Prostate gland (tissue), 2 donors: ENCODE results near the gene SLC38A3. TPM values are rescaled to one million over a fixed set of nuclear protein-coding genes. Genes with fewer than 3 reads are reported as not detected.

ENCODE experiments used
- DNase-seq: peaks from one replicate; pipeline ENCODE4 v3.0.0-alpha.2; 2019; ENCODE audit warnings: low spot score
- H3K27ac ChIP-seq, 2 donors: fragments of 200-600 bp; sonication (generic); 2 replicates each; pipeline ENCODE4 v1.5.1; 2017 to 2019
- H3K27me3 ChIP-seq: fragments of 200-600 bp; sonication (generic); replicated peaks from 2 replicates; pipeline ENCODE4 v1.5.1; 2019; ENCODE audit not compliant: insufficient read depth
- H3K36me3 ChIP-seq, 2 donors: fragments of 200-600 bp; sonication (generic); 1 replicate in 1 of 2; 2 replicates in 1 of 2; pipeline versions ENCODE4 v1.5.1 to v1.8.1; 2017 to 2019
- H3K4me1 ChIP-seq: fragments of 200-600 bp; sonication (generic); replicated peaks from 2 replicates; pipeline ENCODE4 v1.5.1; 2019
- H3K4me3 ChIP-seq, 2 donors: fragments of 200-600 bp; sonication (generic); 2 replicates each; pipeline ENCODE4 v1.5.1; 2017 to 2019
- H3K9me3 ChIP-seq: fragments of 200-600 bp; sonication (generic); 2 replicates; pipeline ENCODE4 v1.5.1; 2017
- CTCF ChIP-seq, 4 experiments: fragments of 200-600 bp in 2 of 4; fragments of 450-650 bp in 2 of 4; sonication (generic) in 2 of 4; IDR thresholded peaks; 1 replicate in 3 of 4; 2 replicates in 1 of 4; pipeline ENCODE4 v1.5.1; 2016 to 2019; ENCODE audit warnings: antibody characterized with exemption in 4 of 4, mild to moderate bottlenecking in 2 of 4, moderate library complexity in 2 of 4
- POLR2A ChIP-seq: fragments of 450-650 bp; IDR thresholded peaks from one replicate; pipeline ENCODE4 v1.6.1; 2016; ENCODE audit warnings: antibody characterized with exemption, mild to moderate bottlenecking
- POLR2AphosphoS5 ChIP-seq: sonication (generic); formaldehyde crosslinking; IDR thresholded peaks from one replicate; pipeline ENCODE4 v1.6.1; 2017; ENCODE audit warnings: antibody characterized with exemption
- WGBS: methylation state at CpG from one replicate; pipeline ENCODE4 v1.1.5; 2018; 5-methylcytosine and 5-hydroxymethylcytosine counted together
- intact Hi-C: fragments of 100-400 bp; cut with DNase I; formaldehyde crosslinking; loops from one replicate; pipeline ENCODE4 v1.14.2; 2022
- total RNA-seq, 2 donors: library from RNA; depleted of rRNA; stranded (reverse); fragments of >200 nt; gene quantifications; one replicate each; pipeline ENCODE4 v1.1.0, GENCODE V29; 2016

Gene SLC38A3
- total RNA-seq = 1 to 10 TPM in 1 of 2 donors, under 1 TPM in 1; 0.41 to 4.0 TPM

DNA sequence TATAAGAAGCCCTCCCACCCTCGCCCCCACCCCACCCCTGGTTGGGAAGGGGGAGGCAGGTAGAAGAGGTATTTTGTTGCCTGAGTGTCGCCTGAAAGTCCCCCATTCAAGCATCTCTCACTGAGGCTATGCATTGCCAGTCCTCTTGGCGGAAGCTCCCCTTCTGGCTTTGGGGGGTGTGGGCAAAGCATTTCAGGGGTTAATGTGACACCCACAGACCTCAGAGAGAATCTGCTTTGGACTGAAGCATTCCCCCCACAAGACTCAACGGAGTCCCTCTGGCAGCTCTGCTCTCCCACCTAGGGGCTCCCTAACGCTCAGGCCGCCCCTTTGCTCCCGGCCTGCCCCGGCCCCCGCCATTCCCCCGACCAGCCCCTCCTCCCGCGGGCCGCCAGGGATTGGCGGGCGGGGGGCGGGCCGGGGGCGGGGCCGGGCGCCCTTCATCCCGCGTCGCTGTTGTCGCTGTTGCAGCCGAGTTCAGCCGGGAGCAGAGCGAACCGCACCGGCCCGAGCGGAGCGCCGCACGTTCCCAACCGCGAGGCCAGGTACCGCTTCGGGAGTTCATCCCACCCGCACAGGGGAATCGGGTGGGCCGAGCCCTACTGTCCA is at the start of gene SLC38A3:
SLC38A3 (plus strand) TSS at position 468 of the 609 bp plus-strand sequence. CDS start 8,929 bp downstream, outside the sequence.
- DNase-seq = no peak
- H3K4me1 ChIP-seq = no peaks in the 10 kb centered on the region
- H3K9me3 ChIP-seq = no peaks in the 10 kb centered on the region
- intact Hi-C loops = no loop called here
- TF ChIP-seq POLR2A (no peak), CTCF (IDR thresholded peaks at IDR 0.05) (no peak), POLR2AphosphoS5 (no peak)
- no peaks in the 10 kb centered on the region for H3K36me3 ChIP-seq
- WGBS = 7% methylated on average over 23 of the region's 41 CpGs
- peak within 1 kb of the TSS; percentile 10 to 20 for H3K4me3 ChIP-seq
- no peak within 1 kb of the TSS for H3K27ac ChIP-seq
- H3K27me3 ChIP-seq = no peaks in the 10 kb centered on the region

GRCh38 chr3:50155491-50155878 is 49.6 kb upstream of the SLC38A3 start:
- 4% methylated on average over 28 of the region's 37 CpGs for WGBS
- TF ChIP-seq POLR2A (no peak), CTCF (IDR thresholded peaks at IDR 0.05) (no peak), POLR2AphosphoS5 (no peak)
- H3K4me1 ChIP-seq = peaks cover 24% of the 10 kb centered on the region
- H3K27me3 ChIP-seq = no peaks in the 10 kb centered on the region
- peak overlapping the region; percentile 53 to 66 for H3K4me3 ChIP-seq
- H3K27ac ChIP-seq = peak overlapping the region; percentile 83
- intact Hi-C loops = no loop called here
- H3K36me3 ChIP-seq = no peaks in the 10 kb centered on the region
- DNase-seq = no peak
- no peaks in the 10 kb centered on the region for H3K9me3 ChIP-seq

DNA sequence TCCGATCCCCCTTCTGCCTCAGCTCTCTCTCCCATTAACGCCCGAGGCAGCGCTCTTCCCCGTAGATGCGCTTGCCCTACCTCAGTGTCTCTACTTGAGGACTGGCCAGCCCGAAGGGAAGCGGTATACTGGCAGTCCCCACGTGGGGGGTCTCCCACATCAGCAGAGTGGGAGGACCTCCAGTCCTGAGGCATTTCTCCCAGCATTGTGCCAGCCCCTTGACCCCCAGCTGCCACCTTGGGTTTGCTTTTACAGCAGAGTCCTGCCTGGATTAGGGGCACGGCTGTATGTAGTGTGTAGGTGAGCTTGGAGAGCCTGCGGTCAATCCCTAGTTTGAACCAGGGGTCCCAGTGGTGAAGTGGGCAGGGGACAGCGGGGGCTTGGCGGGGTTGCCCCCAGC is 49.2 kb upstream of the SLC38A3 start:
- intact Hi-C loops = no loop called here
- no peaks in the 10 kb centered on the region for H3K36me3 ChIP-seq
- H3K4me3 ChIP-seq = peak overlapping the region; percentile 53 to 66
- DNase-seq = no peak
- 14% methylated on average over 13 of the region's 13 CpGs for WGBS
- no peaks in the 10 kb centered on the region for H3K9me3 ChIP-seq
- no peak for TF ChIP-seq POLR2AphosphoS5
- TF ChIP-seq CTCF (IDR thresholded peaks at IDR 0.05) = no peak
- no peak for TF ChIP-seq POLR2A
- H3K27ac ChIP-seq = peak overlapping the region; percentile 83
- H3K4me1 ChIP-seq = peaks cover 28% of the 10 kb centered on the region
- H3K27me3 ChIP-seq = no peaks in the 10 kb centered on the region

DNA sequence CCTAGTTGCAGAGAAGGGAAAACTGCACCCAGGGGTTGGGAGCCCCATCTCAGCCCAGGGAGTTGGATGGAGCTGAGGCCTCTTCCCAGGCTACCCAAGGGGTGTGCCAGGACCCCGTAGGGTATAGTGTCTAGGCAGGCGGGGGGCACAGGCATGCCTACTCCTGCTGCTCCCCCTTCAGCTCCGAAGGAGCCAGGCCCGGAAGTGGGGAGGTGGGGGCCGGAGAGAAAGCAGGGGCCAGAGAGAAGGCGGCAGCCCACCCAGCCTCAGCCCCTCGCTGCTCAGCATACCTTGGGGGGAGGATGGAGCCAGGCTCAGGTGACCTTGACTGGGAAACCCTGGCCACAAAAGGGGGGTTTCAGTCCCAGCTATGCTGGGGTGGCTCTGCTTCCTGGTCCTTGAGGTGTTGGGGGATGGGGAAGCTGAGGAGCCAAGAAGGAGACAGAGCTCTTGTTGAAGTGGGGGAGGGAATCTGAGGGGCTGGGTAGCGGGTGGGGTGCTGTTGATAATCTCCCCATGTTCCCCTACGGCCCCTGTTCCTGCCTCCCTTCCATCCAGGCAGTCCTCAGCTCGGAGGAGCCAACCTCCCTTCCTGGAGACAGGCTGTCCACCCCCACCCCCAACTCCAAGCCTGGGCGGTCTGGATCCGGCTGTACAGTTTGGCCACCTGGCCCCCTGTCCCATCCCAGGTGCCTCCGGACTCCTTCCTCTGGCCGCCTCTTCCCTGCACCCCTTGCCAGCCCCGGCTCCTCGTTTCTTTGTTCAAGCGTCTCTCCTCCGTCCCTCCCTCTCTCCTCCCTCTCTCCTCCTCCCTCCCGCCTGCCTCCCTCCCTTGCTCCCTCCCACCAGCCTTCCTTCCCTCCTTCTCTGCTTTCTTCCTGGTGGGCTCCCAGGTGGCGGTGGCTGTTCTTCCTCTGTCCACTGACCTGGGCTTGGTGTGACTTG is 48.2 kb upstream of the SLC38A3 start:
- Histone ChIP-seq H3K27ac (peak overlapping the region; percentile 83), H3K36me3 (no peaks in the 10 kb centered on the region), H3K9me3 (no peaks in the 10 kb centered on the region), H3K4me1 (peaks cover 33% of the 10 kb centered on the region), H3K27me3 (no peaks in the 10 kb centered on the region), H3K4me3 (peak overlapping the region; percentile 53 to 66)
- TF ChIP-seq CTCF (IDR thresholded peaks at IDR 0.05) (no peak), POLR2AphosphoS5 (no peak), POLR2A (peak; percentile 79)
- intact Hi-C loops = no loop called here
- 19% methylated on average over 19 of the region's 20 CpGs for WGBS
- DNase-seq = peak; percentile 73
